WTC11 (cell line): ENCODE results near the gene IKBKE.
A peak's percentile ranks its signal among the peaks of the same experiment; 100 is the strongest.

Source experiments
- CTCF ChIP-seq: fragments of 200-600 bp; IDR thresholded peaks from 2 replicates; pipeline ENCODE4 v1.8.0; 2022; ENCODE audit warnings: antibody characterized with exemption
- ELF4 ChIP-seq: sonication (generic); formaldehyde crosslinking; IDR thresholded peaks from 2 replicates; pipeline ENCODE4 v1.8.1; 2022; ENCODE audit warnings: low read depth, mild to moderate bottlenecking, moderate library complexity, missing genetic modification reagents
- KAT7 ChIP-seq: sonication (generic); formaldehyde crosslinking; IDR thresholded peaks from 2 replicates; pipeline ENCODE4 v1.8.1; 2023; ENCODE audit warnings: missing genetic modification reagents, mild to moderate bottlenecking, borderline replicate concordance
- PRRX2 ChIP-seq: fragments of 250-450 bp; sonication (Bioruptor Pico); IDR thresholded peaks from 2 replicates; pipeline ENCODE4 v1.8.0; 2021; ENCODE audit warnings: mild to moderate bottlenecking
- TCF7 ChIP-seq: sonication (generic); formaldehyde crosslinking; IDR thresholded peaks from 2 replicates; pipeline ENCODE4 v1.8.0; 2022; ENCODE audit warnings: mild to moderate bottlenecking, low read depth, missing genetic modification reagents, moderate library complexity
- USF1 ChIP-seq: sonication (generic); formaldehyde crosslinking; IDR thresholded peaks from 2 replicates; pipeline ENCODE4 v1.8.0; 2022; ENCODE audit warnings: mild to moderate bottlenecking, missing genetic modification reagents
- ZNF121 ChIP-seq: sonication (generic); formaldehyde crosslinking; IDR thresholded peaks from 2 replicates; pipeline ENCODE4 v1.8.0; 2023; ENCODE audit warnings: missing genetic modification reagents
- ZNF263 ChIP-seq: sonication (generic); formaldehyde crosslinking; IDR thresholded peaks from 2 replicates; pipeline ENCODE4 v1.8.1; 2022; ENCODE audit warnings: low read depth, mild to moderate bottlenecking, moderate library complexity, missing genetic modification reagents
- TF ChIP-seq, protein P1 (sequence below): sonication (generic); formaldehyde crosslinking; IDR thresholded peaks from 2 replicates; pipeline ENCODE4 v1.8.1; 2023; ENCODE audit warnings: mild to moderate bottlenecking, missing genetic modification reagents, moderate library complexity

GRCh38 chr1:206461602-206462455, 8.4 kb upstream of the IKBKE start:
- peak; percentile 68 for TF ChIP-seq CTCF
- no peak for TF ChIP-seq KAT7 (CRISPR knock-in tag)
- no peak for TF ChIP-seq ELF4
- no peak for TF ChIP-seq ZNF121
- no peak for TF ChIP-seq USF1 (CRISPR knock-in tag)
- TF ChIP-seq ZNF263 (CRISPR knock-in tag): no peak
- TF ChIP-seq TCF7 (CRISPR knock-in tag): no peak
- TF ChIP-seq, protein P1, sequence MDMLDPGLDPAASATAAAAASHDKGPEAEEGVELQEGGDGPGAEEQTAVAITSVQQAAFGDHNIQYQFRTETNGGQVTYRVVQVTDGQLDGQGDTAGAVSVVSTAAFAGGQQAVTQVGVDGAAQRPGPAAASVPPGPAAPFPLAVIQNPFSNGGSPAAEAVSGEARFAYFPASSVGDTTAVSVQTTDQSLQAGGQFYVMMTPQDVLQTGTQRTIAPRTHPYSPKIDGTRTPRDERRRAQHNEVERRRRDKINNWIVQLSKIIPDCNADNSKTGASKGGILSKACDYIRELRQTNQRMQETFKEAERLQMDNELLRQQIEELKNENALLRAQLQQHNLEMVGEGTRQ (CRISPR knock-in tag): no peak
- no peak for TF ChIP-seq PRRX2 (CRISPR knock-in tag)
